ENCODE results near the gene ATP5F1D.
"Not testable (repeated sequence)": the region's sequence is repeated elsewhere in the genome, so short reads cannot be mapped to it uniquely, and the experiment has no call there.

Gene ATP5F1D

GRCh38 chr19:1241417-1242095 is at the start of gene ATP5F1D:
ATP5F1D (plus strand) TSS chr19:1241751; CDS start chr19:1241851, 100 bp downstream.
- DNase-seq (ENCODE audit: extremely low read depth in 1 of 2, low read depth in 1 of 2), result peak; percentile 91 to 97

GRCh38 chr19:1199531-1199930 is 42.0 kb upstream of the ATP5F1D start:
- DNase-seq (ENCODE audit: extremely low read depth in 1 of 2, low read depth in 1 of 2), result no peak

DNA sequence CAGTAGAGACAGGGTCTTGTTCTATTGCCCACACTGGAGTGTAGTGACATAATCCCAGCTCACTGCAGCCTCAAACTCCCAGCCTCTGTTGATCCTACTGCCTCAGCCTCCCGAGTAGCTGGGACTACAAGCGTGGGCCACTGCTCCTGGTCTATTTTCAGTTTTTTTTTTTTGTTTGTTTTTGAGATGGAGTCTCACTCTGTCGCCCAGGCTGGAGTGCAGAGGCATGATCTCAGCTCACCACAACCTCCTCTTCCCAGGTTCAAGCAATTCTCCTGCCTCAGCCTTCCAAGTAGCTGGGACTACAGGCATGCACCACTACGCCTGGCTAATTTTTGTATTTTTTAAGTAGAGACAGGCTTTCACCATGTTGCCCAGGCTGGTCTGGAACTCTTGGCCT is 40.9 kb upstream of the ATP5F1D start:
- not testable (repeated sequence) for DNase-seq (ENCODE audit: extremely low read depth in 1 of 2, low read depth in 1 of 2)

GRCh38 chr19:1205114-1206099 is 36.1 kb upstream of the ATP5F1D start, which contains the start of gene STK11:
STK11 (plus strand) TSS chr19:1205778; CDS start chr19:1206914, 1,136 bp downstream.
- peak; percentile 99 for DNase-seq (ENCODE audit: extremely low read depth in 1 of 2, low read depth in 1 of 2)

DNA sequence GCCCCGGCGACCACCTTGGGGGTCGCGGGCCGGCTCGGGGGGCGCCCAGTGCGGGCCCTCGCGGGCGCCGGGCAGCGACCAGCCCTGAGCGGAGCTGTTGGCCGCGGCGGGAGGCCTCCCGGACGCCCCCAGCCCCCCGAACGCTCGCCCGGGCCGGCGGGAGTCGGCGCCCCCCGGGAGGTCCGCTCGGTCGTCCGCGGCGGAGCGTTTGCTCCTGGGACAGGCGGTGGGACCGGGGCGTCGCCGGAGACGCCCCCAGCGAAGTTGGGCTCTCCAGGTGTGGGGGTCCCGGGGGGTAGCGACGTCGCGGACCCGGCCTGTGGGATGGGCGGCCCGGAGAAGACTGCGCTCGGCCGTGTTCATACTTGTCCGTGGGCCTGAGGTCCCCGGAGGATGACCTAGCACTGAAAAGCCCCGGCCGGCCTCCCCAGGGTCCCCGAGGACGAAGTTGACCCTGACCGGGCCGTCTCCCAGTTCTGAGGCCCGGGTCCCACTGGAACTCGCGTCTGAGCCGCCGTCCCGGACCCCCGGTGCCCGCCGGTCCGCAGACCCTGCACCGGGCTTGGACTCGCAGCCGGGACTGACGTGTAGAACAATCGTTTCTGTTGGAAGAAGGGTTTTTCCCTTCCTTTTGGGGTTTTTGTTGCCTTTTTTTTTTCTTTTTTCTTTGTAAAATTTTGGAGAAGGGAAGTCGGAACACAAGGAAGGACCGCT is 35.2 kb upstream of the ATP5F1D start:
- DNase-seq (ENCODE audit: extremely low read depth in 1 of 2, low read depth in 1 of 2), result no peak

- DNase-seq (ENCODE audit: extremely low read depth in 1 of 2, low read depth in 1 of 2), result no peak
Observed at GRCh38 chr19:1206864-1207450, 34.6 kb upstream of the ATP5F1D start.

DNA sequence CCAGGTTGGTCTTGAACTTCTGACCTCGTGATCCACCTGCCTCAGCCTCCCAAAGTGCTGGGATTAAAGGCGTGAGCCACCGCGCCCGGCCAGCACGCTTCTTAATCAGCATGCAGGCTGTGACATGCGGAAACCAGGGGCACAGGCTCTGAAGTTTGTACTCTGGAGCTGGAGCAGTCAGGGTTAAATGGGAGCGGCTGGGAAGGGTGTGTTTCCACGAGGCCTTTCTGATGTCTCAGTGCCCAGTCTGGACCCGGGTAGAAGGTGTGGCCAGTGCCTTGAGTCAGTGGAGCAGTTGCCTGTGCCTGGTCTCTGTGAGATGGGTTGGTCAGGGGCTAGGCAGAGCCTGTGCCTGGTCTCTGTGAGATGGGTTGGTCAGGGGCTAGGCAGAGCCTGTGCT is 32.7 kb upstream of the ATP5F1D start:
- not testable (repeated sequence) for DNase-seq (ENCODE audit: extremely low read depth in 1 of 2, low read depth in 1 of 2)

GRCh38 chr19:1210227-1210538 is 31.4 kb upstream of the ATP5F1D start:
- DNase-seq (ENCODE audit: extremely low read depth in 1 of 2, low read depth in 1 of 2), result no peak

- DNase-seq (ENCODE audit: extremely low read depth in 1 of 2, low read depth in 1 of 2), result no peak
Observed at GRCh38 chr19:1211494-1212234, 29.9 kb upstream of the ATP5F1D start.

GRCh38 chr19:1213391-1214286 is 27.9 kb upstream of the ATP5F1D start:
- DNase-seq (ENCODE audit: extremely low read depth in 1 of 2, low read depth in 1 of 2), result no peak

DNA sequence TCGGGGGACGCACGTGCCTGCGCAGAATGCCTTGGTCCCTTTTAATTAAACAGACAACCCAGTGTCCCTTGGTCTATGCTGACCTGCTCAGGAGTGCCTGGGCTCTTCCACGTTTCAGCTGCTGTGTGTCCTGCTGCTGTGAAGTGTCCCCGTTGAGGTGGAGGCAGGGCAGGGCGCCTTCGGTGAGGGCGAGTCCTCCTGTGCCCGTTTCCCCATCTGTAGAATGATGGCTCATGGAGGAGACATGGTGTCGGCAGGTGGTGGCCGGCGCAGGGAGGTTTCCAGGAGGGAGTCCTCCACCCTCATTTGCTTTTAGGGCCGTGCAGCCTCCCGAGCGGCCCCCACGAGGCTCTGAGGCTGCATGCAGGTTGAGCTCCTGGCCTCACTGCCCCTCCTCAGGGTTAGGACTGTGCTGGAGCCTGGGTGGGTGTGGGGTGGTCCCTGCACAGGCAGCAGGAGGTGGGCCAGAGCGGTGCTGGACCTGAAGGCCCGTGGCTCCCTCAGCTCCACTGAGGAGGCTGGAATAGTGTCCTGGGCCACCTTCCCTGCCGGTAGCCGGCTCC is 27.2 kb upstream of the ATP5F1D start:
- DNase-seq (ENCODE audit: extremely low read depth in 1 of 2, low read depth in 1 of 2), result no peak

GRCh38 chr19:1214862-1215731 is 26.5 kb upstream of the ATP5F1D start:
- no peak for DNase-seq (ENCODE audit: extremely low read depth in 1 of 2, low read depth in 1 of 2)

DNA sequence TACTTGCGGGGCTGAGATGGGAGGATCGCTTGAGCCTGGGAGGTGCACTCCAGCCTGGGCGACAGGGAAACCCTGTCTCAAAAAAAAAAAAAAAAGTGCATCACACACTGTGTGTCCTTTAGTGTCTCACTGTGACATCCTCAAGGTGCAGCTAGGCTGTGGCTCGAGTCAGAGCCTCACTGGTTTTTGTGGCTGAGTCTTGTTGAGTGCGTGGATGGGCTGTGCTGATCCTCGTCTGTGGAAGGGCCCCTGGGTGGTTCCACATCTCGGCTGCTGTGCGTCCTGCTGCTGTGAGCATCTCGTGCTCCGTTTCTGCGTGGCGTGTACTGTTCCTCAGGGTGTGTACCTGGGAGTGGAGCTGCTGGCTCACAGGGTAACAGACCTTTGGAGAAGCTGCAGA is 24.8 kb upstream of the ATP5F1D start:
- no peak for DNase-seq (ENCODE audit: extremely low read depth in 1 of 2, low read depth in 1 of 2)

DNA sequence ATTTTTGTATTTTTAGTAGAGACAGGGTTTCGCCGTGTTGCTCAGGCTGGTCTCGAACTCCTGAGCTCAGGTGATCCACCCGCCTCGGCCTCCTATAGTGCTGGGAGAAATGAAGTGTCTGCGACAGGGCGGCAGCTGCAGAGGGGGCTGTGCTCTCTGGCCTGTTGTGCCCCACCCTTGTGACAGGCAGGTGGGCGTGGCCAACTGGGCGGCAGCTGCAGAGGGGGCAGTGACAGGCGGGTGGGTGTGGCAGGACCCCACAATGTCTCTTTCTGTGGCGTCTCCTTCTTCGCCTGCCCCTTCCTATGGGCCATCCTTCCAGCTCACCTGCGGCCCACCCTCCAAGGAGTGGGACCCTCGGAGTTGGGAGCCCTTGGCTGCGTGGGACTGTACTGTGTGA is 24.2 kb upstream of the ATP5F1D start:
- DNase-seq (ENCODE audit: extremely low read depth in 1 of 2, low read depth in 1 of 2), result no peak

DNA sequence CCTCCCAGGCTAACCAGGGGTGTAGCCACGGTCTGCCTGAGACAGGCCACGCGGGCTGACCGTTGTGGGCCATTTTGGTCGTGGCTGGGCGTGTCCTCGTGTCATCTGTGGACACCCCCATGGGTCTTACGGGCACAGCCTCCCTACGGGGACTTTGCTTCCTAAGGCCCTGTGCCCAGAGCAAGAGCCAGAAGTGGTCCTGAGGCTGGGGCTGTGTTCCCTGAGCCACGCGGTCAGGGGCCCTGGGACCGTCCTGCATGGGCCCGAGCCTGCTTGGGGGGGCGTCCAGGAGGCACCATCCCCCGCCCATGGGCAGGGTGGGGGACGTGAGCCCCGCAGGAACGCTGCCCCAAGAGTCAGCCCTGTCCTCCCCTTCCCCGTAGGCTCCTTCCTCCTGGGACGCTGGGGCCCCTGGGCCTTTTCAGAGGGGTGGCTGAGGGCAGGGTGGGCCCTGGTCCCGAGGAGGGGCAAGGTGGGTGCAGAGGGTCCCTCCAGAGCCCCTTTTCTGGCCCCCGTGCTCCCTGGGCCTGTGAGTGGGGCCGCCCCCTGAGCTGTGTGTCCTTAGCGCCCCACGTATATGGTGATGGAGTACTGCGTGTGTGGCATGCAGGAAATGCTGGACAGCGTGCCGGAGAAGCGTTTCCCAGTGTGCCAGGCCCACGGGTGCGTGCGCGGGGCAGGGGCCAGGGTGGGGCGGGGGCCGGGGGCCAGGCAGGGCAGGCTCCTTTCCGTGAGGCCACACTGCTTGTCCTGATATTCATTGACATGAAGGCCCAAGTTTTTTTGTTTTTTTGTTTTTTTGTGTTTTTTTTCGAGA is 22.6 kb upstream of the ATP5F1D start:
- no peak for DNase-seq (ENCODE audit: extremely low read depth in 1 of 2, low read depth in 1 of 2)

GRCh38 chr19:1219786-1220476 is 21.6 kb upstream of the ATP5F1D start:
- DNase-seq (ENCODE audit: extremely low read depth in 1 of 2, low read depth in 1 of 2), result no peak

Measured in stimulated activated CD8-positive, alpha-beta memory T cell treated with anti-CD3 and anti-CD28 coated beads, Interleukin-7, amount 100 ng/mL, for 48 hours (primary cell).